ENCODE data around the gene CDK17. TPM values are rescaled to one million over a fixed set of nuclear protein-coding genes. Genes with fewer than 3 reads are reported as not detected.

Gene CDK17
- total and polyA plus RNA-seq, 4 donors: 13.7 to 130 (median 29.1) TPM

DNA sequence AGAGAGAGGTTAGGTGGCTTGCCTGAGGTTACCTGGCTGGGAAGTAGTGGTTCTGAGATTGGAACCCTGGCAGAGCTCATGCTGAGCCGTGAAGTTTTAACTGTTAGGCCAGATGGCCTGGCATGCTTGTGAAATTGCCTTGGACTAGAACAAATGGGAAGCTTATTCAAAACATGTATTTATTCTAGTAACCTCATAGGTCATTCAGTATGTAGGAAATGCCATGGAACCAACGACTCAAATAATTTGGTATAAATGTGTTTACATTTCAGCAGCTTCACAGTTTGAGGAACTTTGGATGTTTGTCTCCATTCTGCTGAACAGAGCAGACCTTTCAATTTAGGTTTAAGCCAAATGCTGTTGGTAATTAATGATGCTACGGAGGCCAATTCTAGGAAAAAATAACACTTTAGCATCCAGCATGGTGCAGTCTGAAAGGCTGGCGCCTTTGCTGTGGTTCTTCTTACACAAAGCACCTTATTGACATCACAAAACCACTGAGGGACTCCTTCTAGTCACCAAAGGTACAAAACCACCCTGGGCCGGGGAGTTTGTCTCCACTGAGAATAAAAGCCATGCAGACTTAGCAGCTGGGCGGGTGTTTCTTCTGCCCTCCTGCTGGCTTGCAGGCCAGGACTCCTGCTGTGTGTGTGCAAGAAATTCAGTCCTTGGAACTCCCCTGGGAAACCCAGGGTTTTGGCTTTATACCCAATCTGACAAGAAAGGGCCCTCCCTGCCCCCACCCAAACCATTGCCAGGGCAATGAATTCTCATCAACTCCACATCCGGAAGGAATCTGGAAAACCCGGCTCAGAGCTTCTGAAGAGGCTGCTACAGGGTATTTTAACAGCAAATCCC lies 141.9 kb downstream of the CDK17 start:
- 51 to 60% methylated on average over 8 of the region's 8 CpGs for WGBS, 2 donors
- no peak for ATAC-seq (ENCODE audit: insufficient read depth, low FRiP score)
- H3K9ac ChIP-seq (ENCODE audit: insufficient read depth in 1 of 2, low read length in 2 of 2): peak overlapping the region in 1 of 2 donors; percentile 14
- no peaks in the 10 kb centered on the region for H3K27me3 ChIP-seq (ENCODE audit: control insufficient read depth in 3 of 3, insufficient read depth in 3 of 3, low read length in 2 of 3)
- no peak for TF ChIP-seq CTCF (IDR thresholded peaks at IDR 0.05; ENCODE audit: control extremely low read depth, extremely low read depth)
- no peak overlapping the region for H3K4me3 ChIP-seq
- H3K27ac ChIP-seq (ENCODE audit: low read depth in 1 of 2, low read length in 1 of 2): peak overlapping the region in 1 of 2 donors; percentile 62
- peak; percentile 76 to 79 (median 77) for DNase-seq
- peaks cover 10 to 15% (median 12%) of the 10 kb centered on the region in 4 donors for H3K36me3 ChIP-seq (ENCODE audit: control insufficient read depth in 4 of 4, insufficient read depth in 4 of 4, low read length in 4 of 4)
- no peaks in the 10 kb centered on the region for H3K9me3 ChIP-seq (ENCODE audit: control insufficient read depth in 4 of 4, insufficient read depth in 3 of 4, low read length in 3 of 4)
- H3K4me1 ChIP-seq (ENCODE audit: control insufficient read depth in 5 of 5, insufficient read depth in 5 of 5, low read length in 5 of 5): peaks cover 3 to 19% (median 6%) of the 10 kb centered on the region in 5 donors

DNA sequence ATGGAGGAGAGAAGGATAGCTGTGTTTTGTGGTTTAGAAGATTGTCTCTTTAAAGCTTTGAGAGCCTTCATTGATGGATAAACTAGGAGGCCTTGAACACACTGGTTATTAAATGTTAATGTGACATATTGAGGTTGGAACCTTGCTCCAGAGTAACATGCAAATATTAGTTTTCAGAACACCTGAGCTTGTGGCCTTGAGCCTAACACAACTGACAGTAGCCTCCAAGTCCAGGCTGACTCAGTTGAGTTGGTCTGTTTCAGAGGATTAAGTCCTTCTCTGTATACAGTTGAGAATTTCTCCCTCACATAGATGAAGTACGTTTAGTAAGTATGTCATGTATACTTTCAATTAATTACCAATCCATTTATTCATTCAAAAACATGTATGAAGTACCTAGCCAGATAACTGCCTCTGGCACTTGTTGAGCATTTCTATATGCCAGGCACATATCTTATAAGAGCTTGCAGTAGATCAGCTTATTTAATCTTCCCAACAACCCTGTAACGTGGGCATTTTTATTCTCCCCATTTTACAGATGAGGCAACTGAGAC lies 142.6 kb downstream of the CDK17 start:
- H3K27me3 ChIP-seq (ENCODE audit: control insufficient read depth in 3 of 3, insufficient read depth in 3 of 3, low read length in 2 of 3): no peaks in the 10 kb centered on the region
- peaks cover 10 to 17% (median 12%) of the 10 kb centered on the region in 4 donors for H3K36me3 ChIP-seq (ENCODE audit: control insufficient read depth in 4 of 4, insufficient read depth in 4 of 4, low read length in 4 of 4)
- 81 to 84% methylated on average over 2 of the region's 2 CpGs for WGBS, 2 donors
- DNase-seq (no peak), ATAC-seq (ENCODE audit: insufficient read depth, low FRiP score) (no peak)
- H3K9ac ChIP-seq (ENCODE audit: insufficient read depth in 1 of 2, low read length in 2 of 2): no peak overlapping the region
- peak overlapping the region in 1 of 2 donors; percentile 62 for H3K27ac ChIP-seq (ENCODE audit: low read depth in 1 of 2, low read length in 1 of 2)
- H3K4me1 ChIP-seq (ENCODE audit: control insufficient read depth in 5 of 5, insufficient read depth in 5 of 5, low read length in 5 of 5): peaks cover 3 to 16% (median 6%) of the 10 kb centered on the region in 5 donors
- no peaks in the 10 kb centered on the region for H3K9me3 ChIP-seq (ENCODE audit: control insufficient read depth in 4 of 4, insufficient read depth in 3 of 4, low read length in 3 of 4)
- no peak overlapping the region for H3K4me3 ChIP-seq
- TF ChIP-seq CTCF (IDR thresholded peaks at IDR 0.05; ENCODE audit: control extremely low read depth, extremely low read depth): no peak

- no peak for ATAC-seq (ENCODE audit: insufficient read depth, low FRiP score)
- H3K27me3 ChIP-seq (ENCODE audit: control insufficient read depth in 3 of 3, insufficient read depth in 3 of 3, low read length in 2 of 3): no peaks in the 10 kb centered on the region
- H3K9ac ChIP-seq (ENCODE audit: insufficient read depth in 1 of 2, low read length in 2 of 2): no peak overlapping the region
- WGBS, 2 donors: 83 to 85% methylated on average over 7 of the region's 7 CpGs
- DNase-seq: no peak
- no peak for TF ChIP-seq CTCF (IDR thresholded peaks at IDR 0.05; ENCODE audit: control extremely low read depth, extremely low read depth)
- H3K27ac ChIP-seq (ENCODE audit: low read depth in 1 of 2, low read length in 1 of 2): no peak overlapping the region
- H3K36me3 ChIP-seq (ENCODE audit: control insufficient read depth in 4 of 4, insufficient read depth in 4 of 4, low read length in 4 of 4): peaks cover 9 to 19% (median 12%) of the 10 kb centered on the region in 4 donors
- no peak overlapping the region for H3K4me3 ChIP-seq
- H3K4me1 ChIP-seq (ENCODE audit: control insufficient read depth in 5 of 5, insufficient read depth in 5 of 5, low read length in 5 of 5): peaks cover 3 to 16% (median 6%) of the 10 kb centered on the region in 5 donors
- H3K9me3 ChIP-seq (ENCODE audit: control insufficient read depth in 4 of 4, insufficient read depth in 3 of 4, low read length in 3 of 4): no peaks in the 10 kb centered on the region
Observed at GRCh38 chr12:96256672-96257361, 143.4 kb downstream of the CDK17 start.

Measured in lung (tissue), 12 donors.